HG02840 (cell line): ENCODE results near the gene PFN3.
"Not testable (repeated sequence)": the region's sequence is repeated elsewhere in the genome, so short reads cannot be mapped to it uniquely, and the experiment has no call there.

Experiments used
- ATAC-seq: cut with Tn5 transposase; IDR thresholded peaks from one replicate; pipeline ENCODE4 v1.9.1; 2021; ENCODE audit warnings: mild to moderate bottlenecking, moderate library complexity, moderate number of reproducible peaks; ENCODE audit not compliant: unreplicated experiment, low FRiP score

PFN3 gene

GRCh38 chr5:177377851-177378776 lies 22.3 kb downstream of the PFN3 start:
- no peak for ATAC-seq

GRCh38 chr5:177376107-177376506 lies 24.4 kb downstream of the PFN3 start:
- no peak for ATAC-seq

GRCh38 chr5:177375516-177375915 lies 24.9 kb downstream of the PFN3 start:
- ATAC-seq, result not testable (repeated sequence)

- ATAC-seq, result no peak
Observed at GRCh38 chr5:177374211-177374610, 26.2 kb downstream of the PFN3 start.

- ATAC-seq, result no peak
Observed at GRCh38 chr5:177373806-177374205, 26.7 kb downstream of the PFN3 start.

GRCh38 chr5:177372910-177373309 lies 27.6 kb downstream of the PFN3 start:
- ATAC-seq, result no peak

- ATAC-seq, result no peak
Observed at GRCh38 chr5:177372034-177372896, 28.2 kb downstream of the PFN3 start.

- ATAC-seq, result no peak
Observed at GRCh38 chr5:177371120-177372033, 29.1 kb downstream of the PFN3 start.

- no peak for ATAC-seq
Observed at GRCh38 chr5:177370488-177371119, 29.9 kb downstream of the PFN3 start.

- no peak for ATAC-seq
Observed at GRCh38 chr5:177369645-177370440, 30.6 kb downstream of the PFN3 start.

- no peak for ATAC-seq
Observed at GRCh38 chr5:177368869-177369644, 31.4 kb downstream of the PFN3 start.

- ATAC-seq, result no peak
Observed at GRCh38 chr5:177367981-177368868, 32.2 kb downstream of the PFN3 start.

GRCh38 chr5:177367323-177367848 lies 33.1 kb downstream of the PFN3 start:
- no peak for ATAC-seq

- ATAC-seq, result no peak
Observed at GRCh38 chr5:177366528-177367322, 33.7 kb downstream of the PFN3 start.

- no peak for ATAC-seq
Observed at GRCh38 chr5:177365845-177366527, 34.5 kb downstream of the PFN3 start.
